Epithelial cell of alveolus of lung (primary cell): ENCODE results near the gene C20orf173. TPM values are rescaled to one million over a fixed set of nuclear protein-coding genes. Genes with fewer than 3 reads are reported as not detected.

Experiments used
- total RNA-seq: library from RNA; depleted of rRNA; stranded (reverse); fragments of >200 nt; gene quantifications from 2 replicates; pipeline ENCODE4 v1.2.1, GENCODE V29; 2015

The C20orf173 gene
- total RNA-seq, result not detected in 2 replicates

DNA sequence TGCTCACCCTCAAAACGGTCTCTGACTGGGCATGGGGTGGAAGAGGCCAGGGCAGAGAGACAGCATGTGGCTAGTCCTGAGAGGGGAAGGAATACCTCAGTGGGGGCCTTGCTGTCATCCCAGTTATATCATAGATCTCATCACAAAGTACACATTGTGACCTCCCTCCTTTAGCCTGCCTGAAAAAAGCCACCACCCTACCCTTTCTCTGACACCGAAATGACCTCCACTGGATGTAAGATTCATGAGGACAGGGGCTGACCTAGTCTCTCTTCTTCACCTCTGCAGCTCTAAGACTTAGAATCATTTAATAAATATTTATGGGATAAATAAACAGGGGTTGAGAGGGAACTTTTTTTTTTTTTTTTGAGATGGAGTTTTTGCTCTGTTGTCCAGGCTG is at the start of gene C20orf173:
Gene C20orf173 (minus strand): TSS at position 101 of the 400 bp plus-strand sequence. CDS start 279 bp downstream, outside the sequence.

GRCh38 chr20:35541783-35542662 is 12.6 kb upstream of the C20orf173 start, which contains the start of gene ERGIC3:
ERGIC3 (plus strand) TSS chr20:35542078; CDS start chr20:35542098, 20 bp downstream.

Other genes starting within 250 kb of the C20orf173 start
- gene EIF6, start 244.9 kb downstream of the C20orf173 start, total RNA-seq, result 75.5 and 190 TPM in 2 replicates
- gene FAM83C, start 237.2 kb downstream of the C20orf173 start, total RNA-seq, result not detected in 2 replicates
- 24.0 and 45.8 TPM in 2 replicates for gene UQCC1, start 117.7 kb downstream of the C20orf173 start, total RNA-seq
- 1.7 and 4.3 TPM in 2 replicates for gene GDF5, start 91.4 kb downstream of the C20orf173 start, total RNA-seq
- 16.5 and 20.8 TPM in 2 replicates for gene CEP250, start 74.1 kb downstream of the C20orf173 start, total RNA-seq
- 271 and 311 TPM in 2 replicates for gene ERGIC3, start 12.4 kb upstream of the C20orf173 start, total RNA-seq
- 23.7 and 31.5 TPM in 2 replicates for gene SPAG4, start 86.2 kb upstream of the C20orf173 start, total RNA-seq
- gene CPNE1, start 135.2 kb upstream of the C20orf173 start, total RNA-seq, result 138 and 198 TPM in 2 replicates
- gene RBM12, start 135.2 kb upstream of the C20orf173 start, total RNA-seq, result 31.9 and 41.3 TPM in 2 replicates
- 26.5 and 28.0 TPM in 2 replicates for gene NFS1, start 169.7 kb upstream of the C20orf173 start, total RNA-seq
- 335 and 561 TPM in 2 replicates for gene ROMO1, start 169.8 kb upstream of the C20orf173 start, total RNA-seq
- gene RBM39, start 212.6 kb upstream of the C20orf173 start, total RNA-seq, result 104 and 206 TPM in 2 replicates
- gene PHF20, start 242.4 kb upstream of the C20orf173 start, total RNA-seq, result 26.5 and 39.3 TPM in 2 replicates